DLD1 (cell line): ENCODE results near the gene CHP2.

Experiments
- in situ Hi-C: cut with HindIII; loops from 2 replicates; pipeline ENCODE4 v1.10.0; 2017; ENCODE audit warnings: low sequenced_read_pairs

The CHP2 gene

DNA sequence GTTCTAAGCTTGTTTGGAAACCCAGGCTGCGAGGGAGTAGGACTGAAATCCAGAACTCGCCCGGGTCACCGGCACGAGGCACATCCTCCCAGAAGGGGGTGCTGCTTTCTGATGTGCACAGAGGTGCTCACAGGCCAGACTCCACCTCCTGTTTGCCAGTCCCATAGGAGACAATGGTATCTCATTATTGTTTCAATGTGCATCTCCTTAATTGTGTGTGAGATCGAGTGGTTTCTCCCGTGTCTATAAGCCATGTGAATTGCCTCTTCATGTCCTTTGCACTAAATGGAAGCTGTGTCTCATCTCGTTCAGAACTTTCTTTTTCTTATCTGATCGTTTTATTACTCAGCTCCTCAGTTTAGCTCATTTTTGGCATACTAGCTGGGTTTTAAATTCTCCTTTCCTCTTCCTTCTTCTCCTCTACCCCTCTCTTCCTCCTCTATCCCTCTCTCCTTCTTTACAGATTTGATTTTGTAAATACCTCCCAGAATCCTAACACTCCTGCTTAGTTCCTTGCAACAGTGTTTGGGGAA is 48.8 kb downstream of the CHP2 start:
- in situ Hi-C loops: no loop called here

DNA sequence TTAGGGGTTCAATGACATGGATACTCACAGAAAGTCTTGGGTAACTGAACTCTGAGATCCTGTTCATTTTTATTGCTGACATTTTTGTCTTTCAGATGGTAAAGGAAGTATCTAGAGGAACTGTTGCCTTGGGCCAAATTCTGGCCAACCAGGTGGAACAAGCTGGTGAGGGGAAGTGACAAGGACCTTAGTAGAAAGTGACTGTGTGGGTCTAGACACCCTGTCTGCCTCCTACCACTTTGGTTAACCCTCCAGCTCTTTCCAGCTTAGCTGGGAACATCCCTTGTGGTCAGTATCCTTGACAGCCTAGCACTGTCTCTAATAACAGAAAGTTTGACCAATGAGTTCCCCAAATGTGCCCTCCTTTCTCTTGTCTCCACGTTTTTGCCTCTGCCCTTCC is 52.2 kb downstream of the CHP2 start:
- in situ Hi-C loops: no loop called here
